GM12875 (cell line): ENCODE results near the gene UBXN11.

Experiments used
- H3K4me3 ChIP-seq: one replicate; pipeline ENCODE4 v1.5.1; 2011; ENCODE audit warnings: low read depth, low read length, control low read depth
- CTCF ChIP-seq: IDR thresholded peaks from 2 replicates; pipeline ENCODE4 v1.5.1; 2011; ENCODE audit warnings: low read depth, mild to moderate bottlenecking, control low read depth, inconsistent platforms, low read length, moderate library complexity, borderline replicate concordance; ENCODE audit not compliant: insufficient read depth

Gene UBXN11

GRCh38 chr1:26351590-26352337 is 45.3 kb upstream of the UBXN11 start:
- TF ChIP-seq CTCF, result no peak
- H3K4me3 ChIP-seq, result no peak overlapping the region

- TF ChIP-seq CTCF, result no peak
- H3K4me3 ChIP-seq, result no peak overlapping the region
Observed at GRCh38 chr1:26350701-26351589, 44.5 kb upstream of the UBXN11 start.

- TF ChIP-seq CTCF, result no peak
- no peak overlapping the region for H3K4me3 ChIP-seq
Observed at GRCh38 chr1:26350343-26350700, 43.9 kb upstream of the UBXN11 start.

- no peak for TF ChIP-seq CTCF
- no peak overlapping the region for H3K4me3 ChIP-seq
Observed at GRCh38 chr1:26349877-26350244, 43.4 kb upstream of the UBXN11 start.

- no peak for TF ChIP-seq CTCF
- H3K4me3 ChIP-seq, result no peak overlapping the region
Observed at GRCh38 chr1:26349188-26349876, 42.9 kb upstream of the UBXN11 start.

- H3K4me3 ChIP-seq, result no peak overlapping the region
- TF ChIP-seq CTCF, result no peak
Observed at GRCh38 chr1:26346274-26347033, 40.0 kb upstream of the UBXN11 start.
